HFF-Myc (cell line): Measurements from ENCODE around the gene C2CD4D.

Source experiments
- DNase-seq: peaks from one replicate; pipeline ENCODE4 v3.0.0-alpha.2; 2011; ENCODE audit warnings: low read depth; ENCODE audit errors: extremely low read depth
- H3K4me3 ChIP-seq: replicated peaks from 2 replicates; pipeline ENCODE4 v1.5.1; 2011; ENCODE audit warnings: low read depth, mild to moderate bottlenecking, control low read depth, low read length
- TF ChIP-seq, protein P1 (sequence below): IDR thresholded peaks from 2 replicates; pipeline ENCODE4 v1.5.1; 2012; ENCODE audit warnings: mild to moderate bottlenecking, low read depth, low read length, control low read depth; ENCODE audit errors: missing control alignments

Gene C2CD4D

DNA sequence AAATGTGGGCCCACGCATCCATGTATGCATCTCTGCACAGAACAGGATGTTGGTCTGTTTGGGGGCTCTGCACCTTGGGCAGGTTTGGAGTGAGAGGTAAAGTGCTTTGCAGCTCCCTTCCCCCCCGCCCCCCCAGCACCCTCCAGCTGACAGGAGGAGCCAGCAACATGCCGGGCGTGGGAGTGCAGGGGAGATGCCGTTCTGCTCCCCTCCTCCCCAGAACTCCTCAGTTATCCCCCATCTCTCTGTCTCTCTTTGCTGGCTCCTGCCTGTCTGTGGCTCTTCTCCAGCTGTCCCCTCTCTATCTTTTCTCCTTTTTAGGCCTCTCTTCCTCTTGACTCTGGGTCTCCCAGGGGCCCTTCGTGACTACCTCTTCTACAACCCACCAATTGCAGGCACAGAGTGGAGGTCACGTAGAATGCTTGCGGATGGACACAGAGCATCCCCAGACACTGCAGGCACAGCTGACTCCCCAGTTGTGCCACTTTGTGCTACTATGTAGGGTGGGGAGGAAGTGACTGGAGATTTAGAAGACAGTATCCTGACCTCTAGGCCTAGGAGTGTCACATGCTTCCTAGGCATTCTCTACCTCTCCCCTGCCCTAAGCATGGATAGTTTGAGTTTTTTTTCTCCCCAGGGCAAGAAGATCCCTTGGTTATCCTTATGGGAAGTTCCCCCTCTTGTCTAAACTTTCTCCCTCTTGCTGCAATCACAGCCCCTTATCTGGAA lies 6.3 kb downstream of the C2CD4D start:
- H3K4me3 ChIP-seq: no peak overlapping the region
- DNase-seq: no peak
- TF ChIP-seq, protein P1, sequence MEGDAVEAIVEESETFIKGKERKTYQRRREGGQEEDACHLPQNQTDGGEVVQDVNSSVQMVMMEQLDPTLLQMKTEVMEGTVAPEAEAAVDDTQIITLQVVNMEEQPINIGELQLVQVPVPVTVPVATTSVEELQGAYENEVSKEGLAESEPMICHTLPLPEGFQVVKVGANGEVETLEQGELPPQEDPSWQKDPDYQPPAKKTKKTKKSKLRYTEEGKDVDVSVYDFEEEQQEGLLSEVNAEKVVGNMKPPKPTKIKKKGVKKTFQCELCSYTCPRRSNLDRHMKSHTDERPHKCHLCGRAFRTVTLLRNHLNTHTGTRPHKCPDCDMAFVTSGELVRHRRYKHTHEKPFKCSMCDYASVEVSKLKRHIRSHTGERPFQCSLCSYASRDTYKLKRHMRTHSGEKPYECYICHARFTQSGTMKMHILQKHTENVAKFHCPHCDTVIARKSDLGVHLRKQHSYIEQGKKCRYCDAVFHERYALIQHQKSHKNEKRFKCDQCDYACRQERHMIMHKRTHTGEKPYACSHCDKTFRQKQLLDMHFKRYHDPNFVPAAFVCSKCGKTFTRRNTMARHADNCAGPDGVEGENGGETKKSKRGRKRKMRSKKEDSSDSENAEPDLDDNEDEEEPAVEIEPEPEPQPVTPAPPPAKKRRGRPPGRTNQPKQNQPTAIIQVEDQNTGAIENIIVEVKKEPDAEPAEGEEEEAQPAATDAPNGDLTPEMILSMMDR: no peak

DNA sequence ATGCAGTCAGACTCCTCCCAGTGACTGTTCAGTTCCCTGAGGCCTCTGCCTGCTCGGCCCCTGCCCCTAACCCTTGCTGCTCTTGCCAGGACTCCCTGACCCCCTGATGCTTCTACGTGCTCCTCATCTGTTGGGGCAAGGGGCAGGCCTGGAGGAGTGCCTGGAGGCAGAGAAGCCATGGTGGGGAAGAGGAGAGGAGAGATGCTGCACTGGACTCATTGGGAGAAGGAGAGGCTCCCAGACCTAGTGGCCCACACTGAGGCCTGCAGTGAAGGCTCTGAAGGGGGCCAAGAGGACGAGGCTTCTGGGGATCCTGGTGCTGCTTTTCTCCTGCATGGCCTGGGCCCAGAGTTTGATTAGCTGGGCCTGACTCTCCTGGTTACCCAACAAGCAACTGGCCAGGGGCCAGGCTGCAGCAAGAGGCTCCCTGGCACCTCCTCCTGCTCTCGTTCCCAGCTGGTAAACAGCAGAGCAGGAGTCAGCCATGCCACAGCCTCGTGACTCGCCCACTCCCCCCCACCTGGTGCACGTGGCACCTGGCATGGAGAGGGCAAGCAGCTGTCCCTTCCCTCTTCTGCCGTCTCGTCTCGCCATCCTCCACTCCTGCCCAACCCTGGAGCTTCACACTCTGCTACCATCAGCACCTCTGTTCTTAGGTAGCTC lies 7.2 kb downstream of the C2CD4D start:
- TF ChIP-seq, protein P1: no peak
- no peak overlapping the region for H3K4me3 ChIP-seq
- DNase-seq: no peak

DNA sequence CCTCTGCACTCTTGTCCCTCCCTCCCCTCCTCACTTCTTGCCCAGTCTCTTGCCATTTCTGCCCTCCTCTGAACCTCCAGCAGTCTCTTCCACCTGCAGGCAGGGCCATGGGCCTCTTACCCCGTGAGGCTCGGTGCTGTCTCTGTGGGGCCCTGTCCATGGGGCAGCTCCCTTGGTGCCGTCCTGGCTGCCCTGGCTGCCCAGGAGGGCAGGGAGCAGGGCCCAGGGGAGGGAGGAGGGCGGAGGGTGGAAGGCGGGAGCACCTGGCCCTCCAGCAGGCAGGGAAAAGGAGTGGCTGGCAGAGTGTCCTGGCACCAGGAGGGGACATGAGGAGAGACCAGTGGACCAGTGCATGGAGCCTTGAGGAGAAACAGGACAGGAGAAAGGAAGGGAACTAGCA lies 8.0 kb downstream of the C2CD4D start, which contains the start of gene RORC:
Gene RORC (minus strand): TSS at position 198 of the 400 bp plus-strand sequence. CDS start 38 bp downstream, at position 160.
- TF ChIP-seq, protein P1: no peak
- H3K4me3 ChIP-seq: no peak within 1 kb of the TSS
- DNase-seq: no peak

DNA sequence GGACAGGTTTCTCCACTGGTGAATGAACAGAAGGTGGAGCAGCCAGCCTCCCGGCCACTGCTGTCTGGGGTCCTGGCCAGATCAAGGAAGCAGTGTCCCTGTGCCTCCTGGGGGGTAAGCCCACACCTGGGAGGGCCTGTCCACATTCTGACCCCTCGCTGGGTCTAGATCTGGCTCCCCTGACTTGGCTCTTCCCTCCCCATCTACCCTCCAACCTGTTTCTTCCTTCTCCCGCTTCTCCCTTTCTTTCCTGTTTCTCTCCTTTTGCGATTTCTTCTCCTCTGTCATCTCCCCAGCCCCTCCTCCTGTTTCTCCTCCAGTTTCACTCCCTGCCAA lies 8.4 kb downstream of the C2CD4D start:
- TF ChIP-seq, protein P1: no peak
- DNase-seq: no peak
- no peak overlapping the region for H3K4me3 ChIP-seq

DNA sequence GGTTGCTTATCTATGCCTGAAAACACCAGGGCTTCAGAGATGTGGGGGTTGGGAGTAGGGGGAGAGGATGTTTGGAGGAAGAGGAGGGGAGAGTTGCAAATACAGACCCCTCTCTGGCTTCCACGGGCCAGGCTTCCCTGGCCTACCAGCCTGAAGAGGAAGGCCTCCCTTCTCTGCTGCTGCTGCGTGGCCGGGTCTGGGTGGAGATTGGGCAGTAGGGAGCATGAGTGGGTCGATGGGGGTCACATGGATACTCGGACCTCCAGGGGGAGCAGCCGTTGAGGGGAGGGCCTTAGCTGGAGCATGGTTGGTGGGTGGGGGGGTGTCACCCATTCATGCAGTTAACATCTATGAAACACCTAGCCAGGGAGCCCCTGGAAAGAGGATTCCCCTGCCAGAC lies 9.6 kb downstream of the C2CD4D start:
- TF ChIP-seq, protein P1: no peak
- DNase-seq: no peak
- H3K4me3 ChIP-seq: no peak overlapping the region

DNA sequence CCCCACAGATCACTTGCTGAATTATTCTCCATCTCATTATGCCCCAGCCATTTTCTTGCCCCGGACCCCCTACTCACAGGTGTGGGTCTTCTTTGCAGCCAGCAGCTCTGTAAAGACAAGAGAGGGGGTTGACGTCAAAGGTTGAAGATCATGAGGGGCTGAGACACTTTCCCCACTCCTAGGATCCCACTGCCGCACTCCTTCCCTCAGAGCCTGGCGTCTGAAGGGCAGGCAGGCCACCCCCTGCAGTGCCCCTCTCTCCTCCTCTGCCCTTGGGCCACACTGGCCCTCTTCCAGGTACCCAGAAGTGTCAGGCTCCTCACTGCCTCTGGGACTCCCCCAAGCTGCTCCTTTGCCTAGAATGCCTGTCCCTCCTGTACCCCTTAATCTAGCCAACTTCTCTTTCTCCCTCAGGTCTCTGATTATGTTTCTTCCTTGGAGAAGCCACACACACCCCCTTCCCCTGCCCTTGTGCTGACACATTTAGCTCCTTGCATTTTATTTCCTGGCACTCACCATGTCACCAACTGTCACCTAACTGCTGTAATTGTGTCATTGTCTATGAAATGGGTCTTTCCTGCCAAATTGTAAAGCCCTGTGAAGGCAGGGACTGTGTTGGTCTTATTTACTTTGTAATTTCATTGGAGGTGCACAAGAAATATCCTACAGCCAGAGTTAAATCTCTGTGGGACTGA lies 10.1 kb downstream of the C2CD4D start:
- TF ChIP-seq, protein P1: no peak
- DNase-seq: no peak
- H3K4me3 ChIP-seq: no peak overlapping the region
